Endothelial cell of umbilical vein (primary cell): ENCODE data around the gene CAMTA1. TPM values are rescaled to one million over a fixed set of nuclear protein-coding genes. Genes with fewer than 3 reads are reported as not detected.

Source experiments
- BruUV-seq: library from RNA; stranded (reverse); fragments of 400-500 nt; replicated peaks from 2 replicates; lab custom pipeline; 2021; lab: Mats Ljungman, UMichigan
- CTCF ChIA-PET: fragments of 300-600, 350-600 bp; sonication (Branson Sonifier 250); formaldehyde crosslinking; loops from one replicate; lab custom pipeline; 2021; ENCODE audit warnings: antibody characterized with exemption, inconsistent platforms; lab: Charles Lee
- POLR2A ChIA-PET: fragments of 300-600, 350-600 bp; sonication (Branson Sonifier 250); formaldehyde crosslinking; loops from one replicate; lab custom pipeline; 2021; ENCODE audit warnings: antibody characterized with exemption, inconsistent platforms; lab: Charles Lee
- DNase-seq: peaks from one replicate; pipeline ENCODE4 v3.0.0-alpha.2; 2011; ENCODE audit warnings: low read depth, low spot score
- FAIRE-seq: peaks from 2 replicates; lab custom pipeline; 2011; peaks lifted over from hg19 to GRCh38; lab: Jason Lieb, UNC
- H2AFZ ChIP-seq: 2 replicates; pipeline ENCODE4 v1.6.0; 2012; ENCODE audit warnings: low read depth, low read length, control low read depth, inconsistent platforms
- H3K27ac ChIP-seq: 2 replicates; pipeline ENCODE4 v1.5.1; 2011; ENCODE audit warnings: low read depth, mild to moderate bottlenecking, control low read depth, low read length, moderate library complexity; ENCODE audit not compliant: insufficient read depth
- H3K27me3 ChIP-seq, 2 experiments: 2 replicates each; pipeline versions ENCODE4 v1.6.0 to v1.6.1; 2011; ENCODE audit warnings: low read length in 2 of 2, mixed read lengths in 1 of 2; ENCODE audit not compliant: control insufficient read depth in 2 of 2, insufficient read depth in 2 of 2
- H3K36me3 ChIP-seq, 2 experiments: 2 replicates in 1 of 2; 3 replicates in 1 of 2; pipeline ENCODE4 v1.5.1; 2011; ENCODE audit warnings: low read length in 2 of 2, mild to moderate bottlenecking in 1 of 2, moderate library complexity in 1 of 2; ENCODE audit not compliant: control insufficient read depth in 2 of 2, insufficient read depth in 2 of 2; ENCODE audit errors: extremely low read depth in 1 of 2
- H3K4me1 ChIP-seq: 3 replicates; pipeline ENCODE4 v1.5.1; 2011; ENCODE audit warnings: mild to moderate bottlenecking, low read length; ENCODE audit not compliant: control insufficient read depth, insufficient read depth; ENCODE audit errors: extremely low read depth
- H3K4me2 ChIP-seq: 2 replicates; pipeline ENCODE4 v1.6.1; 2011; ENCODE audit warnings: low read length, control low read depth, mixed read lengths; ENCODE audit not compliant: insufficient read depth
- H3K4me3 ChIP-seq, 3 experiments: fragments of 200-600 bp in 1 of 3; sonication (generic), shearing (Covaris generic) in 1 of 3; replicated peaks in 1 of 3; 2 replicates each; pipeline ENCODE4 v1.5.1; 2011 to 2016; ENCODE audit warnings: control low read depth in 3 of 3, low read length in 3 of 3, mild to moderate bottlenecking in 2 of 3, inconsistent platforms in 1 of 3, low read depth in 1 of 3, moderate library complexity in 1 of 3; ENCODE audit not compliant: insufficient read depth in 1 of 3
- H3K79me2 ChIP-seq: 2 replicates; pipeline ENCODE4 v1.6.0; 2012; ENCODE audit warnings: low read length, inconsistent platforms; ENCODE audit not compliant: control insufficient read depth, insufficient read depth
- H3K9ac ChIP-seq: replicated peaks from 2 replicates; pipeline ENCODE3; 2011; ENCODE audit warnings: low read length, control low read depth; ENCODE audit not compliant: insufficient read depth; ENCODE audit errors: extremely low read depth
- H3K9me1 ChIP-seq: replicated peaks from 3 replicates; pipeline ENCODE4 v1.6.0; 2011; ENCODE audit warnings: mild to moderate bottlenecking, low read length; ENCODE audit not compliant: control insufficient read depth, insufficient read depth; ENCODE audit errors: extremely low read depth
- H3K9me3 ChIP-seq: replicated peaks from 2 replicates; pipeline ENCODE4 v1.5.1; 2012; ENCODE audit warnings: low read length, inconsistent platforms; ENCODE audit not compliant: control insufficient read depth, insufficient read depth
- H4K20me1 ChIP-seq: replicated peaks from 2 replicates; pipeline ENCODE3; 2011; ENCODE audit warnings: mild to moderate bottlenecking, low read length; ENCODE audit not compliant: control insufficient read depth, insufficient read depth; ENCODE audit errors: extremely low read depth
- CTCF ChIP-seq, 2 donors: IDR thresholded peaks; 1 replicate in 1 of 2; 2 replicates in 1 of 2; pipeline ENCODE4 v1.5.1; 2011; ENCODE audit warnings: low read length in 2 of 2, mild to moderate bottlenecking in 2 of 2, moderate library complexity in 2 of 2, control low read depth in 1 of 2, inconsistent platforms in 1 of 2, low read depth in 1 of 2; ENCODE audit not compliant: insufficient read depth in 1 of 2; ENCODE audit errors: extremely low read depth in 1 of 2
- EZH2 ChIP-seq: IDR thresholded peaks from 2 replicates; pipeline ENCODE4 v1.6.1; 2012; ENCODE audit warnings: borderline replicate concordance, low read depth, mild to moderate bottlenecking, moderate library complexity, low read length, inconsistent platforms; ENCODE audit not compliant: severe bottlenecking
- FOS ChIP-seq: IDR thresholded peaks from 2 replicates; pipeline ENCODE4 v1.6.1; 2011; ENCODE audit warnings: mild to moderate bottlenecking, low read length, moderate library complexity, borderline replicate concordance; ENCODE audit not compliant: insufficient read depth
- GATA2 ChIP-seq: IDR thresholded peaks from 2 replicates; pipeline ENCODE4 v1.7.0; 2011; ENCODE audit warnings: low read depth, mild to moderate bottlenecking, moderate library complexity, mixed read lengths, low read length; ENCODE audit not compliant: insufficient read length, insufficient read depth
- JUN ChIP-seq: IDR thresholded peaks from 2 replicates; pipeline ENCODE4 v1.6.1; 2011; ENCODE audit warnings: borderline replicate concordance, low read depth; ENCODE audit not compliant: insufficient read length, insufficient read depth
- MAX ChIP-seq: IDR thresholded peaks from 2 replicates; pipeline ENCODE4 v1.6.1; 2011; ENCODE audit not compliant: insufficient read depth, insufficient read length
- MYC ChIP-seq: IDR thresholded peaks from one replicate; pipeline ENCODE4 v1.6.1; 2011; ENCODE audit warnings: mild to moderate bottlenecking, low read depth, low read length
- POLR2A ChIP-seq: IDR thresholded peaks from 2 replicates; pipeline ENCODE4 v1.6.1; 2012; ENCODE audit warnings: low read depth, mild to moderate bottlenecking, control low read depth, low read length
- POLR2AphosphoS5 ChIP-seq: IDR thresholded peaks from 2 replicates; pipeline ENCODE4 v1.6.1; 2012; ENCODE audit warnings: low read depth, mild to moderate bottlenecking, control low read depth, low read length, moderate library complexity; ENCODE audit not compliant: insufficient read depth
- dilution Hi-C: fragments of 300-500 bp; cut with MboI; formaldehyde crosslinking; loops from one replicate; pipeline ENCODE4 v1.15.0; 2019; ENCODE audit warnings: low sequenced_read_pairs; ENCODE audit not compliant: extremely low pct_ligation_motif_present
- intact Hi-C: fragments of 100-400 bp; cut with micrococcal nuclease; formaldehyde crosslinking; loops from one replicate; pipeline ENCODE4 v1.10.0; 2022
- polyA plus RNA-seq, 4 experiments: library from polyadenylated mRNA; depleted of rRNA in 3 of 4; stranded (reverse) in 3 of 4; unstranded in 1 of 4; fragments of >200 nt; gene quantifications; 2 replicates each; pipeline versions ENCODE4 v1.2.1 to v1.2.3, GENCODE V29; 2011 to 2012; ENCODE audit warnings: missing spikeins in 1 of 4
- total RNA-seq: library from RNA; stranded (reverse); gene quantifications from 2 replicates; pipeline ENCODE4 v1.2.3, GENCODE V29; 2021

The CAMTA1 gene
- total and polyA plus RNA-seq, 2 donors (not counting 3 experiments of a cell fraction or from before 2014, with no cell fraction given): 50.8 to 92.7 TPM

- dilution Hi-C loops: no loop called here
- CTCF ChIA-PET: interaction anchor here (0.9 kb wide), 1 partner anchor 222 kb away, joined by 3 read pairs; no protein-coding TSS in a partner anchor
Observed at GRCh38 chr1:7292036-7292681, 506.9 kb downstream of the CAMTA1 start.

GRCh38 chr1:7292714-7293419 lies 507.6 kb downstream of the CAMTA1 start:
- Histone ChIP-seq H3K9me3 (no peaks in the 10 kb centered on the region), H3K79me2 (no peaks in the 10 kb centered on the region), H3K27ac (no peak overlapping the region), H3K9me1 (no peaks in the 10 kb centered on the region), H3K4me3 (no peak overlapping the region), H3K27me3 (no peaks in the 10 kb centered on the region), H2AFZ (no peak overlapping the region), H3K9ac (no peak overlapping the region), H3K4me1 (no peaks in the 10 kb centered on the region), H4K20me1 (no peaks in the 10 kb centered on the region), H3K4me2 (no peak overlapping the region), H3K36me3 (no peaks in the 10 kb centered on the region)
- dilution Hi-C loops (no loop called here), intact Hi-C loops (no loop called here)
- no peak for DNase-seq
- TF ChIP-seq GATA2 (no peak), POLR2A (no peak), MAX (no peak), JUN (no peak), EZH2 (no peak), CTCF (IDR thresholded peaks at IDR 0.05; ENCODE audit: extremely low read depth in 1 of 2, insufficient read depth in 1 of 2, low read depth in 1 of 2, low read length in 2 of 2) (no peak), MYC (no peak), POLR2AphosphoS5 (no peak), FOS (no peak)
- ChIA-PET CTCF (interaction anchor here (0.9 kb wide), 1 partner anchor 223 kb away, joined by 3 read pairs; no protein-coding TSS in a partner anchor), POLR2A (no interaction called here)
- no peak for FAIRE-seq
- no TSS peak for BruUV-seq

More at GRCh38 chr1:7292036-7292681, 506.9 kb downstream of the CAMTA1 start:
- no peaks in the 10 kb centered on the region for H3K9me1 ChIP-seq
- H3K9me3 ChIP-seq: no peaks in the 10 kb centered on the region
- no peaks in the 10 kb centered on the region for H4K20me1 ChIP-seq
- H3K79me2 ChIP-seq: no peaks in the 10 kb centered on the region
- no peaks in the 10 kb centered on the region for H3K27me3 ChIP-seq
- TF ChIP-seq MAX (no peak), FOS (no peak)
- FAIRE-seq (no peak), DNase-seq (no peak)
- no peak overlapping the region for H2AFZ ChIP-seq
- intact Hi-C loops: no loop called here
- no peak overlapping the region for H3K4me2 ChIP-seq
- no peak overlapping the region for H3K27ac ChIP-seq
- H3K9ac ChIP-seq: no peak overlapping the region
- no peak overlapping the region for H3K4me3 ChIP-seq
- no TSS peak for BruUV-seq
- no peaks in the 10 kb centered on the region for H3K36me3 ChIP-seq
- H3K4me1 ChIP-seq: no peaks in the 10 kb centered on the region
- POLR2A ChIA-PET: no interaction called here
